Esophagus squamous epithelium (tissue), 5 donors: ENCODE data around the gene C1orf226. TPM values are rescaled to one million over a fixed set of nuclear protein-coding genes. Genes with fewer than 3 reads are reported as not detected.

Experiments
- DNase-seq: peaks from one replicate; lab custom pipeline; 2025; lab: John Stamatoyannopoulos, UW
- H3K27ac ChIP-seq, 4 donors: fragments of 200-600 bp; sonication (generic); one replicate each; pipeline ENCODE4 v1.5.1; 2016 to 2019; ENCODE audit warnings: mild to moderate bottlenecking in 1 of 4
- H3K27me3 ChIP-seq, 4 donors: fragments of 200-600 bp; sonication (generic); 1 replicate in 3 of 4; 2 replicates in 1 of 4; pipeline versions ENCODE4 v1.5.1 to v1.6.0; 2017 to 2021; ENCODE audit warnings: antibody characterized with exemption in 1 of 4
- H3K36me3 ChIP-seq, 3 donors: fragments of 200-600 bp; sonication (generic); one replicate each; pipeline ENCODE4 v1.5.1; 2016 to 2019
- H3K4me1 ChIP-seq, 3 donors: fragments of 200-600 bp; sonication (generic); one replicate each; pipeline ENCODE4 v1.5.1; 2017 to 2019
- H3K4me3 ChIP-seq, 4 donors: fragments of 200-600 bp; sonication (generic); 1 replicate in 3 of 4; 2 replicates in 1 of 4; pipeline ENCODE4 v1.5.1; 2016 to 2019; ENCODE audit warnings: mild to moderate bottlenecking in 2 of 4, moderate library complexity in 1 of 4
- H3K9me3 ChIP-seq, 3 donors: fragments of 200-600 bp; sonication (generic); one replicate each; pipeline ENCODE4 v1.5.1; 2016 to 2019
- POLR2A ChIP-seq, 4 donors: fragments of 450-650 bp; IDR thresholded peaks; one replicate each; pipeline ENCODE4 v1.6.1; 2017; ENCODE audit warnings: antibody characterized with exemption in 4 of 4, mild to moderate bottlenecking in 4 of 4, moderate library complexity in 3 of 4
- WGBS, 2 donors: methylation state at CpG; one replicate each; pipeline ENCODE4 v1.1.5; 2018; 5-methylcytosine and 5-hydroxymethylcytosine counted together
- intact Hi-C: fragments of 100-400 bp; cut with DNase I; formaldehyde crosslinking; loops from one replicate; pipeline ENCODE4 v1.15.0; 2022
- total RNA-seq, 4 donors: library from RNA; depleted of rRNA; stranded (reverse); fragments of >200 nt; gene quantifications; one replicate each; pipeline ENCODE4 v1.1.0, GENCODE V29; 2016
- TF ChIP-seq, protein P1 (sequence below), 6 experiments: fragments of 450-650 bp in 4 of 6; fragments of 200-600 bp in 2 of 6; sonication (generic) in 2 of 6; IDR thresholded peaks; one replicate each; pipeline ENCODE4 v1.5.1; 2016 to 2019; ENCODE audit warnings: antibody characterized with exemption in 6 of 6, mild to moderate bottlenecking in 4 of 6, moderate library complexity in 4 of 6
- donor health status: DM: yes; HTN: yes; CAD: no.

Gene C1orf226
- total RNA-seq, 4 donors from 2014 or later = 1.7 to 5.3 (median 3.6) TPM

DNA sequence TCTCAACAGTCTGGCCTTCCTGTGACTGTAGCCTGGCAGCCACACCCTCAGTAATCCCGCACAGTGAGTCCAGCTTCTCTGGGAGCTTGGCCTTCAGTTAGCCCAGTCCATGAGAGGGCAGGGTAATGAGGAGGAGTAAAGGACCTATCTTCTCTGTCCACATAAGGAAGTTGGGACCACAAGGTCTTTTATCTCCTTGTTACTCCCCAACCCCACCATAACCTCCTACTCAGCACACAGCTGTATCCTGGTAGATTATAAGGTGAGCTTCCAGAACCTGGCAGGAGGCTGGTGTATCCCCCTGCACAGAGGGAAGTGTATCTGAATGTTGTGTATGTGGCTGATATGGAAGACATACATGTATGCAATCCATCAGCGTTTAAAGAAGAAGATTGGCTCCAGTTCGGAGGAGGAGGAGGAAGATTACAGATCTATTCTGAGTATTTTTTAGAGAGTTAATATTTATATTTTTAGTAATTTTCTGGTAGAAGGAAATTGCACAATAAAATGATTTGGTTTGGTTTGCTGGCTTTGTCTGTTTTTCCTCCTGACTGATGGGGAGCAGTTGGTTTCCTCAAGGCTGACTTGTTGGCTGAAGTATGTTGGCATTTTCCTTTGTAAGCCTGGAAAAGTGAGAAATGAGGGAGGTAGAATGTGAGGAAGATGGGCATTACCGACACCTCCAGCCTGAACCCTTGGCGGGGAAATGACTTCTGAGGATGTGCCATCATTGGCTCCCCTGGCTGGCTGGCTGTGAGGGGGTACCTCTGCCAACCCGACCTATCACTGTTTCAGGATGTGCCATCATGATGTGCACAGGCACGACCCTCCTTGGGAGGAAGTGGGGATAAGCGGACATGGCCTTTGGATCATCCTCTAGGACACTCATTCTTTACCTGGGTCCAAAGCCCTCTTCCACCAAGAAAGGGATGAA lies 5.0 kb downstream of the C1orf226 start:
- H3K27ac ChIP-seq = no peak overlapping the region
- TF ChIP-seq, protein P1, sequence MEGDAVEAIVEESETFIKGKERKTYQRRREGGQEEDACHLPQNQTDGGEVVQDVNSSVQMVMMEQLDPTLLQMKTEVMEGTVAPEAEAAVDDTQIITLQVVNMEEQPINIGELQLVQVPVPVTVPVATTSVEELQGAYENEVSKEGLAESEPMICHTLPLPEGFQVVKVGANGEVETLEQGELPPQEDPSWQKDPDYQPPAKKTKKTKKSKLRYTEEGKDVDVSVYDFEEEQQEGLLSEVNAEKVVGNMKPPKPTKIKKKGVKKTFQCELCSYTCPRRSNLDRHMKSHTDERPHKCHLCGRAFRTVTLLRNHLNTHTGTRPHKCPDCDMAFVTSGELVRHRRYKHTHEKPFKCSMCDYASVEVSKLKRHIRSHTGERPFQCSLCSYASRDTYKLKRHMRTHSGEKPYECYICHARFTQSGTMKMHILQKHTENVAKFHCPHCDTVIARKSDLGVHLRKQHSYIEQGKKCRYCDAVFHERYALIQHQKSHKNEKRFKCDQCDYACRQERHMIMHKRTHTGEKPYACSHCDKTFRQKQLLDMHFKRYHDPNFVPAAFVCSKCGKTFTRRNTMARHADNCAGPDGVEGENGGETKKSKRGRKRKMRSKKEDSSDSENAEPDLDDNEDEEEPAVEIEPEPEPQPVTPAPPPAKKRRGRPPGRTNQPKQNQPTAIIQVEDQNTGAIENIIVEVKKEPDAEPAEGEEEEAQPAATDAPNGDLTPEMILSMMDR (IDR thresholded peaks at IDR 0.05) = no peak
- no peak for TF ChIP-seq POLR2A (IDR thresholded peaks at IDR 0.05)
- intact Hi-C loops = no loop called here
- H3K36me3 ChIP-seq = no peaks in the 10 kb centered on the region
- no peak overlapping the region for H3K4me3 ChIP-seq
- peaks cover 0 to 7% (median 0%) of the 10 kb centered on the region in 4 donors for H3K27me3 ChIP-seq
- H3K9me3 ChIP-seq = no peaks in the 10 kb centered on the region
- 86 to 90% methylated on average over 7 of the region's 8 CpGs for WGBS, 2 donors
- DNase-seq = no peak
- peaks cover 0 to 61% (median 19%) of the 10 kb centered on the region in 3 donors for H3K4me1 ChIP-seq

GRCh38 chr1:162387226-162388082 lies 5.9 kb downstream of the C1orf226 start:
- peaks cover 0 to 60% (median 14%) of the 10 kb centered on the region in 3 donors for H3K4me1 ChIP-seq
- H3K4me3 ChIP-seq = no peak overlapping the region
- TF ChIP-seq POLR2A (IDR thresholded peaks at IDR 0.05) = no peak
- TF ChIP-seq, protein P1 (IDR thresholded peaks at IDR 0.05) = no peak
- 78% methylated on average over 19 of the region's 20 CpGs for WGBS, 2 donors
- intact Hi-C loops = no loop called here
- no peak overlapping the region for H3K27ac ChIP-seq
- H3K36me3 ChIP-seq = no peaks in the 10 kb centered on the region
- no peaks in the 10 kb centered on the region for H3K9me3 ChIP-seq
- DNase-seq = no peak
- H3K27me3 ChIP-seq = peaks cover 0 to 7% (median 0%) of the 10 kb centered on the region in 4 donors

GRCh38 chr1:162388083-162388594 lies 6.6 kb downstream of the C1orf226 start:
- peaks cover 0 to 56% (median 13%) of the 10 kb centered on the region in 3 donors for H3K4me1 ChIP-seq
- H3K27ac ChIP-seq = peak overlapping the region in 1 of 4 donors; percentile 52
- H3K9me3 ChIP-seq = no peaks in the 10 kb centered on the region
- peaks cover 0 to 7% (median 0%) of the 10 kb centered on the region in 4 donors for H3K27me3 ChIP-seq
- no peak for TF ChIP-seq POLR2A (IDR thresholded peaks at IDR 0.05)
- TF ChIP-seq, protein P1 (IDR thresholded peaks at IDR 0.05) = no peak
- no peaks in the 10 kb centered on the region for H3K36me3 ChIP-seq
- 85 to 86% methylated on average over 6 to 7 of the region's 8 CpGs for WGBS, 2 donors
- intact Hi-C loops = no loop called here
- no peak overlapping the region for H3K4me3 ChIP-seq
- DNase-seq = no peak

DNA sequence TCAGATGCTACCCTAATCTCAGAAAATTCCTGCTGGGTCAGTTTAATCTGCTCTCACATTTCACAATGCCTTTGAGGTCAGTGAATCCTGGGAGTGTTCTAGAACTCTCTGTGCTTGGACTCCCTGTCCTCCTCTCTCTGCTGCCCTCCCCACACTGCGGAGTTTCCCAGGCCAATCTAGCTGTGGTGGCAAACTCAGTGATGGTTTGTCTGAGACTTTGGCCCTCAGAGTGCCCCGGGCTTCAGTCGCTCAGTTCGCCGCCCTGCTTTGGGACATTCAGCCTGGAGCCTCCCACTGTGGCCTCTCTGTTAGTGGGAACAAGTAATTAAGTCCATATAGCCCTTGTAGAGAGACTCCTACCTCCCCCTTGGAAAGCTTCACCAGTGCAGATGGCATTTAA lies 7.1 kb downstream of the C1orf226 start:
- intact Hi-C loops = no loop called here
- Histone ChIP-seq H3K4me3 (no peak overlapping the region), H3K9me3 (no peaks in the 10 kb centered on the region), H3K27me3 (peaks cover 0 to 7% (median 0%) of the 10 kb centered on the region in 4 donors), H3K27ac (peak overlapping the region in 1 of 4 donors; percentile 52), H3K4me1 (peaks cover 0 to 56% (median 13%) of the 10 kb centered on the region in 3 donors), H3K36me3 (no peaks in the 10 kb centered on the region)
- TF ChIP-seq POLR2A (IDR thresholded peaks at IDR 0.05) = no peak
- TF ChIP-seq, protein P1 (IDR thresholded peaks at IDR 0.05) = no peak
- no peak for DNase-seq
- WGBS, 2 donors = 71 to 89% methylated on average over 5 of the region's 5 CpGs
